Astrocyte (in vitro differentiated cells and primary cell): ENCODE data around the gene LRIG1.

Experiments
- CTCF ChIP-seq: IDR thresholded peaks from 2 replicates; pipeline ENCODE4 v1.5.1; 2011; ENCODE audit warnings: low read depth, mild to moderate bottlenecking, inconsistent platforms, low read length, moderate library complexity; ENCODE audit not compliant: insufficient read depth
- EZH2 ChIP-seq: IDR thresholded peaks from 2 replicates; pipeline ENCODE4 v1.6.1; 2012; ENCODE audit warnings: mild to moderate bottlenecking, low read length, inconsistent platforms; ENCODE audit not compliant: insufficient read depth

GRCh38 chr3:66382142-66382541 lies 118.7 kb downstream of the LRIG1 start:
- TF ChIP-seq CTCF (no peak), EZH2 (no peak)
